ENCODE results near the gene PLOD1.
A peak's percentile ranks its signal among the peaks of the same experiment; 100 is the strongest.

PLOD1 gene

GRCh38 chr1:11997081-11997850 lies 62.7 kb downstream of the PLOD1 start:
- no peak for DNase-seq (ENCODE audit: low read depth)
- no peak for TF ChIP-seq CTCF (IDR thresholded peaks at IDR 0.05; ENCODE audit: low read length, missing control alignments)
- no peak overlapping the region for H3K4me3 ChIP-seq (replicated peaks; ENCODE audit: low read depth, low read length)

DNA sequence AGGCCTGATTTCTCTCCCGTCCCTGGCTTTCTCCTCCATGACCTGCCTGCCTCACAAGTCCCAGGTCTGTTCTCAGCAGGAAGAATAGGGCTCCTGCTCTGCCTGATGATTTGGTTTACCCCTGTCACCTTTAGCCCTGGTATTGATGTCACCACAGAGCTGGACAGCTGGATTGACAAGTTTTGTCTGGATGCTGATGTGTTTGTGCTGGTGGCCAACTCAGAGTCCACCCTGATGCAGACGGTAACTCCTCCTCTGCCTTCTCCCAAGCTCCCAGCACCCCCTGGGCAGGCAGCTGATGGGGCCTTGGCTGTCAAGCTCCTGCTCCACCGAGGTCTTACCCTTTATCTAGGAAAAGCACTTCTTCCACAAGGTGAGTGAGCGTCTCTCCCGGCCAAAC lies 64.1 kb downstream of the PLOD1 start:
- no peak overlapping the region for H3K4me3 ChIP-seq (replicated peaks; ENCODE audit: low read depth, low read length)
- no peak for TF ChIP-seq CTCF (IDR thresholded peaks at IDR 0.05; ENCODE audit: low read length, missing control alignments)
- no peak for DNase-seq (ENCODE audit: low read depth)

DNA sequence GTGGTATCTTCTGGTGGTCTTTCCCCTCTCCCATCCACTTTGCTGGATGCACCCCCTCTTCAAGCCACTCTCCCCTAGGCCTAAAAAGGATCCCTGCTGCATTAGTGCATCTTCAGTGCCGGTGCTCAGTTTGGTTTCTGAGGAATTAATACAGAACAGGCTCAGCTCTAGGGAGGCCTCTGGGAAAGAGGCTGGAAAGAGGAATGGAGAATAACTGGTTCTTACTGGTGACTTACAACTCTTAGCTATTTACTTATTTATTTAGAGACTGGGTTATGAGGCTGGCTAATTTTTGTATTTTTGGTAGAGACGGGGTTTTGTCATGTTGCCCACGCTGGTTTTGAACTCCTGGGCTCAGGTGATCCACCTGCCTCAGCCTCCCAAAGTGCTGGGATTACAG lies 64.7 kb downstream of the PLOD1 start:
- no peak overlapping the region for H3K4me3 ChIP-seq (replicated peaks; ENCODE audit: low read depth, low read length)
- TF ChIP-seq CTCF (IDR thresholded peaks at IDR 0.05; ENCODE audit: low read length, missing control alignments): no peak
- no peak for DNase-seq (ENCODE audit: low read depth)

DNA sequence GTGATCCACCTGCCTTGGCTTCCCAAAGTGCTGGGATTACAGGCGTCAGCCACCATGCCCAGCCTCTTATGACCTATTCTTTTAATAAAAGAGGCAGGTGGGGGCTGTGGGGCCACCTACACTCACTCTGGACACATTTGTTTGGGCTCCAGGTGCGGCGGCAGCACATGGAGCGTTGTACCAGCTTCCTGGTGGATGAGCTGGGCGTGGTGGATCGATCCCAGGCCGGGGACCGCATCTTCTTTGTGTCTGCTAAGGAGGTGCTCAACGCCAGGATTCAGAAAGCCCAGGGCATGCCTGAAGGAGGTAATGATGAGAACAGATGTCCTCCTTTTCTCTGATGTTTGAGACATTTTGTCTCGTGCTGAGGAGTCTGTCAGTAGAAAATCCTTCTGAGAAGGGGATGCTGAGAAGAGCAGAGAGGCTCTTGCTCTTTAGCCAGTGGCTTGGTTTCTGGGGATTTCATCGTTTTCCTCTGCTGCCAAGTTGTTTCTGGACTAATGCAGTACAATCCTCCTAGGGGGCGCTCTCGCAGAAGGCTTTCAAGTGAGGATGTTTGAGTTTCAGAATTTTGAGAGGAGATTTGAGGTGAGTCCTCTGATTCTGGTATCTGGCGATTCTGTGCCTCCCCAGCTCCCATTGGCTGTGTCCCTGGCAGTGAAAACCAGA lies 66.9 kb downstream of the PLOD1 start:
- TF ChIP-seq CTCF (IDR thresholded peaks at IDR 0.05; ENCODE audit: low read length, missing control alignments): peak; percentile 64
- peak; percentile 73 for DNase-seq (ENCODE audit: low read depth)

DNA sequence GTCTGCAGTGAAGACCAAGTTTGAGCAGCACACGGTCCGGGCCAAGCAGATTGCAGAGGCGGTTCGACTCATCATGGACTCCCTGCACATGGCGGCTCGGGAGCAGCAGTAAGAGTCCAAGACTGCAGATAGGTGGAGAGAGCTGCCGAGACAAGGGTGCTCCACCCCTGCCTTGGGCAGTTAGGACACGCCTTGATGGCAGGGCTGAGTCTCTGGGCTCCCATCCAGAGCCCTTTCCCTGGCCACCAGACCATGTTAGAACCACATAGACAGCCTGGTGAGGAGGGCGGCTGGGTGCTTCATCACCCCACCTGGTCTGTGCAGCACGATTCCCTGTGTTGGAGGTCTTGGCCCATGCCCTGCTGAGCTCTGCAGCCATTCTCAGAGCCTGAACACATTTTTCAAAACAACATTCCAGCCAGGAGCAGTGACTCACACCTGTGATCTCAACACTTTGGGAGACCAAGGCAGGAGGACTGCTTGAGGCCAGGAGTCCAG lies 67.5 kb downstream of the PLOD1 start:
- H3K4me3 ChIP-seq (replicated peaks; ENCODE audit: low read depth, low read length): no peak overlapping the region
- TF ChIP-seq CTCF (IDR thresholded peaks at IDR 0.05; ENCODE audit: low read length, missing control alignments): no peak
- no peak for DNase-seq (ENCODE audit: low read depth)

More for the DNA sequence above, 66.9 kb downstream of the PLOD1 start:
- no peak overlapping the region for H3K4me3 ChIP-seq (replicated peaks; ENCODE audit: low read depth, low read length)

GRCh38 chr1:12003762-12004161 lies 69.2 kb downstream of the PLOD1 start:
- no peak for TF ChIP-seq CTCF (IDR thresholded peaks at IDR 0.05; ENCODE audit: low read length, missing control alignments)
- H3K4me3 ChIP-seq (replicated peaks; ENCODE audit: low read depth, low read length): no peak overlapping the region
- no peak for DNase-seq (ENCODE audit: low read depth)
